ENCODE data around the gene AKAP8L. TPM values are rescaled to one million over a fixed set of nuclear protein-coding genes. Genes with fewer than 3 reads are reported as not detected.

AKAP8L gene
- total RNA-seq, 1 donor from 2014 or later, result 75.3 TPM

GRCh38 chr19:15445227-15445605 is 26.4 kb upstream of the AKAP8L start:
- Histone ChIP-seq H3K36me3 (ENCODE audit: control insufficient read depth, insufficient read depth, low read length) (no peaks in the 10 kb centered on the region), H3K4me3 (ENCODE audit: low read depth, low read length) (no peak overlapping the region), H3K27me3 (ENCODE audit: control insufficient read depth, insufficient read depth, low read length) (no peaks in the 10 kb centered on the region)
- DNase-seq (ENCODE audit: low read depth) (no peak), FAIRE-seq (no peak)
- TF ChIP-seq CTCF (IDR thresholded peaks at IDR 0.05; ENCODE audit: insufficient read depth, low read length, severe bottlenecking), result no peak

- DNase-seq (ENCODE audit: low read depth), result no peak
- H3K4me3 ChIP-seq (ENCODE audit: low read depth, low read length), result no peak overlapping the region
- H3K36me3 ChIP-seq (ENCODE audit: control insufficient read depth, insufficient read depth, low read length), result no peaks in the 10 kb centered on the region
- TF ChIP-seq CTCF (IDR thresholded peaks at IDR 0.05; ENCODE audit: insufficient read depth, low read length, severe bottlenecking), result no peak
- H3K27me3 ChIP-seq (ENCODE audit: control insufficient read depth, insufficient read depth, low read length), result no peaks in the 10 kb centered on the region
- FAIRE-seq, result no peak
These were observed 25.9 kb upstream of the AKAP8L start for GRCh38 chr19:15444505-15445226.

GRCh38 chr19:15443838-15444237 is 25.1 kb upstream of the AKAP8L start:
- no peak overlapping the region for H3K4me3 ChIP-seq (ENCODE audit: low read depth, low read length)
- DNase-seq (ENCODE audit: low read depth) (no peak), FAIRE-seq (no peak)
- no peaks in the 10 kb centered on the region for H3K27me3 ChIP-seq (ENCODE audit: control insufficient read depth, insufficient read depth, low read length)
- TF ChIP-seq CTCF (IDR thresholded peaks at IDR 0.05; ENCODE audit: insufficient read depth, low read length, severe bottlenecking), result no peak
- H3K36me3 ChIP-seq (ENCODE audit: control insufficient read depth, insufficient read depth, low read length), result no peaks in the 10 kb centered on the region

- H3K36me3 ChIP-seq (ENCODE audit: control insufficient read depth, insufficient read depth, low read length), result no peaks in the 10 kb centered on the region
- no peaks in the 10 kb centered on the region for H3K27me3 ChIP-seq (ENCODE audit: control insufficient read depth, insufficient read depth, low read length)
- no peak for TF ChIP-seq CTCF (IDR thresholded peaks at IDR 0.05; ENCODE audit: insufficient read depth, low read length, severe bottlenecking)
- DNase-seq (ENCODE audit: low read depth) (no peak), FAIRE-seq (no peak)
- H3K4me3 ChIP-seq (ENCODE audit: low read depth, low read length), result no peak overlapping the region
These were observed 24.5 kb upstream of the AKAP8L start for GRCh38 chr19:15443325-15443724.

GRCh38 chr19:15442142-15442920 is 23.5 kb upstream of the AKAP8L start:
- Histone ChIP-seq H3K36me3 (ENCODE audit: control insufficient read depth, insufficient read depth, low read length) (no peaks in the 10 kb centered on the region), H3K4me3 (ENCODE audit: low read depth, low read length) (no peak overlapping the region), H3K27me3 (ENCODE audit: control insufficient read depth, insufficient read depth, low read length) (no peaks in the 10 kb centered on the region)
- FAIRE-seq, result no peak
- no peak for DNase-seq (ENCODE audit: low read depth)
- TF ChIP-seq CTCF (IDR thresholded peaks at IDR 0.05; ENCODE audit: insufficient read depth, low read length, severe bottlenecking), result no peak
